RWPE2 (cell line): ENCODE data around the gene MOSPD3.
A peak's percentile ranks its signal among the peaks of the same experiment; 100 is the strongest.
"Not testable (repeated sequence)": the region's sequence is repeated elsewhere in the genome, so short reads cannot be mapped to it uniquely, and the experiment has no call there.

Experiments used
- ATAC-seq: fragments of 200-7000 bp; cut with Tn5 transposase; 3 replicates; pipeline ENCODE4 v1.9.1; 2021; ENCODE audit warnings: low read depth
- DNase-seq: peaks from one replicate; pipeline ENCODE4 v3.0.0-alpha.2; 2020; ENCODE audit warnings: low spot score
- H3K27ac ChIP-seq: fragments of 450-650 bp; 2 replicates; pipeline ENCODE4 v1.5.1; 2017; ENCODE audit warnings: mild to moderate bottlenecking; ENCODE audit not compliant: poor library complexity, severe bottlenecking
- H3K27me3 ChIP-seq: fragments of 250-450 bp; sonication (Bioruptor Pico); 2 replicates; pipeline ENCODE4 v1.5.1; 2021; ENCODE audit warnings: mild to moderate bottlenecking, moderate library complexity; ENCODE audit not compliant: insufficient read depth, poor library complexity, severe bottlenecking
- H3K36me3 ChIP-seq: fragments of 250-450 bp; sonication (Bioruptor Pico); 2 replicates; pipeline ENCODE4 v1.5.1; 2020; ENCODE audit warnings: low read depth, mild to moderate bottlenecking, moderate library complexity
- H3K4me1 ChIP-seq: fragments of 250-450 bp; sonication (Bioruptor Pico); 2 replicates; pipeline ENCODE4 v1.5.1; 2021; ENCODE audit warnings: mild to moderate bottlenecking, moderate library complexity; ENCODE audit not compliant: insufficient read depth, poor library complexity, severe bottlenecking
- H3K4me3 ChIP-seq: fragments of 250-450 bp; sonication (Bioruptor Pico); 2 replicates; pipeline ENCODE4 v1.5.1; 2021; ENCODE audit warnings: mild to moderate bottlenecking, moderate library complexity; ENCODE audit not compliant: severe bottlenecking
- H3K9me3 ChIP-seq: fragments of 250-450 bp; sonication (Bioruptor Pico); 2 replicates; pipeline ENCODE4 v1.5.1; 2021; ENCODE audit warnings: mild to moderate bottlenecking, moderate library complexity; ENCODE audit not compliant: severe bottlenecking
- CTCF ChIP-seq: fragments of 450-650 bp; IDR thresholded peaks from one replicate; pipeline ENCODE4 v1.5.1; 2017; ENCODE audit warnings: mild to moderate bottlenecking, moderate library complexity; ENCODE audit not compliant: poor library complexity, severe bottlenecking

The MOSPD3 gene, protein sequence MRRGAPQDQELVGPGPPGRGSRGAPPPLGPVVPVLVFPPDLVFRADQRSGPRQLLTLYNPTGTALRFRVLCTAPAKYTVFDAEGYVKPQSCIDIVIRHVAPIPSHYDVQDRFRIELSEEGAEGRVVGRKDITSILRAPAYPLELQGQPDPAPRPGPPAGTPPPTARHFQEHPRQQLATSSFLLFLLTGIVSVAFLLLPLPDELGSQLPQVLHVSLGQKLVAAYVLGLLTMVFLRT

DNA sequence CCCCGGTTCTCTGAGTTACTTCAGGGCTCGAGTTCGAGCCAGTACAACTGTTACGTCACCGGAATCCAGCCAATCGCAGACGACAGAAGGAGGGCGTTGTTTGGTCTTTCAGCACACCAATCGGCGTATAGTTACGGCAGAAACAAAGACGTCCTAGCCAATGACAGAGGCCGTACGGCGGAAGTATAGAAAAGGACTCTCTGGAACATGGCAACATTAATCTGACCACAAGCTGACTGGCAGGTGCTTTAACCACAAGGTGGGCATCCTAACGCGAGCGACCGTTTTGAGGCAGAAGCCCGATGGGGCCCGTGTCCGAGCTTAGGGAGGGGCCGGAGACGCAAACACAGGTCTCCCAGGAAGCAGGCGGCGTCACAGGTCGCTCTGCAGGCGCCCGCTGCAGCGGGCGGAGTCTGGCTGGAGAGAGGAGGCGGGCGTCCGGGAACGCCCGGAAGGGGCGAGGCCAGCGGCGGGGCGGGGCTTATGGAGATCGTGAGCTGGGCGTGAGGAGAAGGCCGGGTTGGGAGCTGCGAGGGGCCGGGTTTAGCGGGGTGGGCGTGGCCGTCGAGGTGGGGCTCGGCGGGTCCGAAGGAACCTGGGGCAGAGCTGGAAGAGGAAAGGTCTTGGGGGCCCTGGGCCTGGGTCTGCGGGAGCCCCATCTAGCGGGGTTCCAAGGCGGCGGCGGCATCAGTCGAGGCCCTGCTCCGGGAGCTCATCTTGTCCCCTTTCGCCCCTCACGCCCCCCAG, at the start of gene MOSPD3:
MOSPD3 (plus strand) TSS at position 558 of the 747 bp plus-strand sequence. CDS start 252 bp downstream, outside the sequence.
- Histone ChIP-seq H3K27ac (peak within 1 kb of the TSS; percentile 44), H3K4me3 (peak within 1 kb of the TSS; percentile 72), H3K36me3 (no peaks in the 10 kb centered on the region), H3K4me1 (no peaks in the 10 kb centered on the region), H3K27me3 (no peaks in the 10 kb centered on the region), H3K9me3 (no peaks in the 10 kb centered on the region)
- peak; percentile 94 for ATAC-seq
- DNase-seq: peak; percentile 96
- TF ChIP-seq CTCF: no peak

GRCh38 chr7:100563100-100563564, 49.2 kb upstream of the MOSPD3 start:
- Histone ChIP-seq H3K27ac (no peak overlapping the region), H3K36me3 (0 out of 2 replicates have a peak, but pooled peaks cover 3% of the 10 kb centered on the region), H3K4me3 (no peak overlapping the region), H3K9me3 (no peaks in the 10 kb centered on the region), H3K27me3 (no peaks in the 10 kb centered on the region), H3K4me1 (no peaks in the 10 kb centered on the region)
- DNase-seq (no peak), ATAC-seq (no peak)
- no peak for TF ChIP-seq CTCF

DNA sequence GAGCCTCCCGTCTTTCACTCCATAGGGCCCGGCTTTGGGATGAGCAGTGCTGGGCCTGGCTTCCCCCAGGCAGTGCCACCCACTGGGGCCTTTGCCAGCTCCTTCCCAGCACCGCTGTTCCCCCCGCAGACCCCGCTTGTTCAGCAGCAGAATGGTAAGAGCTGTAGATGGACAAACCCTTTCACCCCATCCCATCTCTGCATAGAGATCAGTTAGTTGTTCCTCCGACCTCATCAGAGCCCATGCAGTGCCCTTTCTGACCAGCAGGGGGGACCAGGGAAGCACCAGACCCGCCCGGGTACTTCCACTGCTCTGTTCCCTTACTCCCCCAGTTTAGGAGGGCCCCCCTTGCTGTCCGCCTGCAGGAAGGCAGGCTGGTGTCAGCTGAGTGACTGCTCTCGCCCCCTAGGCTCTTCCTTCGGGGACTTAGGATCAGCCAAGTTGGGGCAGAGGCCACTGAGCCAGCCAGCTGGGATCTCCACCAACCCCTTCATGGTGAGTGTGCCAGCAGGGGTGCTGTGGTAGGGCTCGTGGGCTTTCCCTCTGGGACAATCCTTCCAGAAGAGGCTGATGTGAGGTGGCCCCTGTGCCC, 48.4 kb upstream of the MOSPD3 start:
- ATAC-seq: peak; percentile 49; the same call in 2 of the 3 replicates

GRCh38 chr7:100564405-100564804, 47.9 kb upstream of the MOSPD3 start:
- not testable (repeated sequence) for H3K4me1 ChIP-seq, H3K9me3 ChIP-seq, DNase-seq, H3K4me3 ChIP-seq, H3K27me3 ChIP-seq, H3K36me3 ChIP-seq, H3K27ac ChIP-seq, ATAC-seq

More for the DNA sequence above, 48.4 kb upstream of the MOSPD3 start:
- DNase-seq: no peak
- peak; percentile 88 for TF ChIP-seq CTCF
- Histone ChIP-seq H3K36me3 (0 out of 2 replicates have a peak, but pooled peaks cover 3% of the 10 kb centered on the region), H3K27ac (no peak overlapping the region), H3K9me3 (no peaks in the 10 kb centered on the region), H3K4me3 (no peak overlapping the region), H3K4me1 (no peaks in the 10 kb centered on the region), H3K27me3 (no peaks in the 10 kb centered on the region)

DNA sequence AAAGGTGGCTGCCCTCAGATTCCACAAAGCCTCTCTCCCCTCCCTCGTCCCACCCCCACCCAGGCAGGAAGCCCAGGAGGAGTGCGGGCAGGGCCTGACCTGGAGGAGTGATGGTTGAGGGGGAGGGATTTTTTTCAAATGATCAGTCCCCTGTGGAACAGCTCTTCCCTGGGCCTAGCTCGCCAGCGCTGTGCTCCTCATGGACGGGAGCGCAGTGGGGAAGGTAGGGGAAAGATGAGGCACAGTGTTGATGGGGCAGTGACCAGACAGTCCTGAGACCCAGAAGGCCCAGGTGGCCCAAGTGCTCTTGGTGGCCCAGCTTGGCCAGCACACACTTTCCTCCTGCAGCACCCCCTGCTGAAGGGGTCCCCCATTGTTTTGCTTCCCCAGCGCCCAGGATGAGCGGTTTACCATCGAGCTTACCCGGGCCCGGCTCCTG, 47.2 kb upstream of the MOSPD3 start:
- Histone ChIP-seq H3K9me3 (no peaks in the 10 kb centered on the region), H3K36me3 (0 out of 2 replicates have a peak, but pooled peaks cover 3% of the 10 kb centered on the region), H3K4me3 (no peak overlapping the region), H3K27me3 (no peaks in the 10 kb centered on the region), H3K27ac (no peak overlapping the region), H3K4me1 (peaks cover under 1% of the 10 kb centered on the region)
- no peak for TF ChIP-seq CTCF
- ATAC-seq: no peak
- no peak for DNase-seq
